Neural cell (in vitro differentiated cells): ENCODE results near the gene NET1. TPM values are rescaled to one million over a fixed set of nuclear protein-coding genes. Genes with fewer than 3 reads are reported as not detected.

Experiments used
- H2AFZ ChIP-seq: fragments of 200-600, 300-800 bp; sonication (generic), shearing (Covaris generic); 2 replicates; pipeline ENCODE4 v1.6.0; 2014; ENCODE audit warnings: low read depth, mild to moderate bottlenecking, antibody characterized with exemption, low read length, moderate library complexity
- H3F3A ChIP-seq: fragments of 200-600 bp; shearing (Covaris generic); 2 replicates; pipeline ENCODE4 v1.6.1; 2016; ENCODE audit warnings: mild to moderate bottlenecking, moderate library complexity, mixed read lengths, antibody characterized with exemption, low read length; ENCODE audit not compliant: insufficient read depth, poor library complexity, severe bottlenecking
- H3K27ac ChIP-seq: fragments of 200-600, 300-800 bp; sonication (generic), shearing (Covaris generic); 2 replicates; pipeline ENCODE4 v1.5.1; 2014; ENCODE audit warnings: mild to moderate bottlenecking, low read length, moderate library complexity
- H3K27me3 ChIP-seq: fragments of 300-800, 200-600 bp; sonication (generic), shearing (Covaris generic); 2 replicates; pipeline ENCODE4 v1.6.0; 2014; ENCODE audit warnings: mild to moderate bottlenecking, low read depth, low read length, moderate library complexity; ENCODE audit not compliant: insufficient read depth
- H3K36me3 ChIP-seq: fragments of 300-800, 200-600 bp; sonication (generic), shearing (Covaris generic); 2 replicates; pipeline ENCODE4 v1.5.1; 2014; ENCODE audit warnings: mild to moderate bottlenecking, antibody characterized with exemption, low read length, moderate library complexity; ENCODE audit not compliant: insufficient read depth
- H3K4me2 ChIP-seq: fragments of 300-800, 200-600 bp; sonication (generic), shearing (Covaris generic); 2 replicates; pipeline ENCODE4 v1.6.0; 2014; ENCODE audit warnings: mild to moderate bottlenecking, low read length
- H3K4me3 ChIP-seq: fragments of 300-800, 200-600 bp; sonication (generic), shearing (Covaris generic); 2 replicates; pipeline ENCODE4 v1.5.1; 2014; ENCODE audit warnings: mild to moderate bottlenecking, low read length, moderate library complexity
- H3K79me2 ChIP-seq: fragments of 200-600 bp; shearing (Covaris generic); replicated peaks from 2 replicates; pipeline ENCODE4 v1.6.0; 2014; ENCODE audit warnings: mild to moderate bottlenecking, low read length, moderate library complexity; ENCODE audit not compliant: insufficient read depth
- H3K9ac ChIP-seq: fragments of 300-800, 200-600 bp; sonication (generic), shearing (Covaris generic); 2 replicates; pipeline ENCODE4 v1.6.1; 2016; ENCODE audit warnings: mild to moderate bottlenecking, low read length, mixed read lengths
- H3K9me2 ChIP-seq: fragments of 200-600 bp; shearing (Covaris generic); 2 replicates; pipeline ENCODE4 v1.6.1; 2016; ENCODE audit warnings: mild to moderate bottlenecking, low read length, mixed read lengths; ENCODE audit not compliant: insufficient read depth
- H3K9me3 ChIP-seq: fragments of 200-600, 300-800 bp; sonication (generic), shearing (Covaris generic); 2 replicates; pipeline ENCODE4 v1.6.1; 2016; ENCODE audit warnings: mild to moderate bottlenecking, mixed run types, low read length, moderate library complexity, mixed read lengths
- H4K20me1 ChIP-seq: fragments of 200-600 bp; shearing (Covaris generic); 2 replicates; pipeline ENCODE4 v1.6.1; 2016; ENCODE audit warnings: mild to moderate bottlenecking, mixed run types; ENCODE audit not compliant: insufficient read depth
- EP300 ChIP-seq: fragments of 450-650 bp; conservative IDR thresholded peaks from 2 replicates; pipeline ENCODE4 v1.6.1; 2014; ENCODE audit warnings: antibody characterized with exemption, mild to moderate bottlenecking, moderate library complexity; ENCODE audit not compliant: poor library complexity, severe bottlenecking
- EZH2 ChIP-seq: fragments of 200-600, 300-800 bp; shearing (Covaris generic), sonication (generic); IDR thresholded peaks from 2 replicates; pipeline ENCODE4 v1.6.1; 2014; ENCODE audit warnings: antibody characterized with exemption, low read length, borderline replicate concordance, mild to moderate bottlenecking; ENCODE audit not compliant: insufficient read depth, poor library complexity, severe bottlenecking
- MXI1 ChIP-seq: fragments of 450-650 bp; conservative IDR thresholded peaks from 2 replicates; pipeline ENCODE4 v1.6.1; 2014; ENCODE audit warnings: antibody characterized with exemption, mild to moderate bottlenecking; ENCODE audit not compliant: poor library complexity, severe bottlenecking
- POLR2AphosphoS5 ChIP-seq: IDR thresholded peaks from 2 replicates; pipeline ENCODE4 v1.6.1; 2012
- RAD21 ChIP-seq: fragments of 450-650 bp; conservative IDR thresholded peaks from 2 replicates; pipeline ENCODE4 v1.6.1; 2014; ENCODE audit warnings: antibody characterized with exemption, mild to moderate bottlenecking, moderate library complexity
- SMC3 ChIP-seq: fragments of 450-650 bp; conservative IDR thresholded peaks from 2 replicates; pipeline ENCODE4 v1.6.1; 2014; ENCODE audit warnings: antibody characterized with exemption, mild to moderate bottlenecking, moderate library complexity; ENCODE audit not compliant: poor library complexity
- TAF1 ChIP-seq: IDR thresholded peaks from 2 replicates; pipeline ENCODE4 v1.6.1; 2012; ENCODE audit warnings: low read depth
- polyA plus RNA-seq: library from polyadenylated mRNA; depleted of rRNA; stranded (reverse); fragments of >200 nt; gene quantifications from 2 replicates; pipeline ENCODE4 v1.2.3, GENCODE V29; 2014
- TF ChIP-seq, protein P1 (sequence below): fragments of 450-650 bp; IDR thresholded peaks from 2 replicates; pipeline ENCODE4 v1.5.1; 2014; ENCODE audit warnings: antibody characterized with exemption, mild to moderate bottlenecking, moderate library complexity; ENCODE audit not compliant: poor library complexity, severe bottlenecking
- TF ChIP-seq, protein P2 (sequence below): IDR thresholded peaks from 2 replicates; pipeline ENCODE4 v1.6.1; 2012; ENCODE audit warnings: borderline replicate concordance

Gene NET1
- polyA plus RNA-seq, 1 donor from 2014 or later, result 8.0 TPM

DNA sequence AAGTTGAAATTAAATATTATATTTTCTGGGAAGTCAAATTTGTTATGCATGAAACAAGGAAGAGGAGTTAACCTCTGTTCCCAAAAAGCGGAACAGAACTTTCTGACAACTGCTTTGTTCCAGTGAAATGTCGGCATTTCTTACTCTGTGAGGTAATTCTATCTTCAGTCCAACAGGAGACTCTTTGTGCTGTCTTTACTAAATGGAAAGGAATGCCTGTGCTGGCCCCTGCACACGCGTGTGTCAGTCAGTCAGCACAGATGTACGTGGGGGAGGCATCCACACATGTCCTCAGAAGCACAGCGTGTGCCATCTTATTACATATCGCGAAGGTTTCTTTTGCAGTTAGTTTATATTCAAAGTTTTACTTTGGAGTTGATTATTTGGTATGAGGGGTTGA lies 37.5 kb downstream of the NET1 start:
- H3K4me2 ChIP-seq, result no peak overlapping the region
- no peak overlapping the region for H3K9ac ChIP-seq
- H3K36me3 ChIP-seq, result peaks cover 5% of the 10 kb centered on the region
- no peak for TF ChIP-seq POLR2AphosphoS5
- no peak for TF ChIP-seq RAD21
- no peak for TF ChIP-seq EP300
- no peak for TF ChIP-seq EZH2
- TF ChIP-seq MXI1, result no peak
- no peak for TF ChIP-seq SMC3
- TF ChIP-seq, protein P1, sequence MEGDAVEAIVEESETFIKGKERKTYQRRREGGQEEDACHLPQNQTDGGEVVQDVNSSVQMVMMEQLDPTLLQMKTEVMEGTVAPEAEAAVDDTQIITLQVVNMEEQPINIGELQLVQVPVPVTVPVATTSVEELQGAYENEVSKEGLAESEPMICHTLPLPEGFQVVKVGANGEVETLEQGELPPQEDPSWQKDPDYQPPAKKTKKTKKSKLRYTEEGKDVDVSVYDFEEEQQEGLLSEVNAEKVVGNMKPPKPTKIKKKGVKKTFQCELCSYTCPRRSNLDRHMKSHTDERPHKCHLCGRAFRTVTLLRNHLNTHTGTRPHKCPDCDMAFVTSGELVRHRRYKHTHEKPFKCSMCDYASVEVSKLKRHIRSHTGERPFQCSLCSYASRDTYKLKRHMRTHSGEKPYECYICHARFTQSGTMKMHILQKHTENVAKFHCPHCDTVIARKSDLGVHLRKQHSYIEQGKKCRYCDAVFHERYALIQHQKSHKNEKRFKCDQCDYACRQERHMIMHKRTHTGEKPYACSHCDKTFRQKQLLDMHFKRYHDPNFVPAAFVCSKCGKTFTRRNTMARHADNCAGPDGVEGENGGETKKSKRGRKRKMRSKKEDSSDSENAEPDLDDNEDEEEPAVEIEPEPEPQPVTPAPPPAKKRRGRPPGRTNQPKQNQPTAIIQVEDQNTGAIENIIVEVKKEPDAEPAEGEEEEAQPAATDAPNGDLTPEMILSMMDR, result no peak
- TF ChIP-seq TAF1, result no peak
- TF ChIP-seq, protein P2, sequence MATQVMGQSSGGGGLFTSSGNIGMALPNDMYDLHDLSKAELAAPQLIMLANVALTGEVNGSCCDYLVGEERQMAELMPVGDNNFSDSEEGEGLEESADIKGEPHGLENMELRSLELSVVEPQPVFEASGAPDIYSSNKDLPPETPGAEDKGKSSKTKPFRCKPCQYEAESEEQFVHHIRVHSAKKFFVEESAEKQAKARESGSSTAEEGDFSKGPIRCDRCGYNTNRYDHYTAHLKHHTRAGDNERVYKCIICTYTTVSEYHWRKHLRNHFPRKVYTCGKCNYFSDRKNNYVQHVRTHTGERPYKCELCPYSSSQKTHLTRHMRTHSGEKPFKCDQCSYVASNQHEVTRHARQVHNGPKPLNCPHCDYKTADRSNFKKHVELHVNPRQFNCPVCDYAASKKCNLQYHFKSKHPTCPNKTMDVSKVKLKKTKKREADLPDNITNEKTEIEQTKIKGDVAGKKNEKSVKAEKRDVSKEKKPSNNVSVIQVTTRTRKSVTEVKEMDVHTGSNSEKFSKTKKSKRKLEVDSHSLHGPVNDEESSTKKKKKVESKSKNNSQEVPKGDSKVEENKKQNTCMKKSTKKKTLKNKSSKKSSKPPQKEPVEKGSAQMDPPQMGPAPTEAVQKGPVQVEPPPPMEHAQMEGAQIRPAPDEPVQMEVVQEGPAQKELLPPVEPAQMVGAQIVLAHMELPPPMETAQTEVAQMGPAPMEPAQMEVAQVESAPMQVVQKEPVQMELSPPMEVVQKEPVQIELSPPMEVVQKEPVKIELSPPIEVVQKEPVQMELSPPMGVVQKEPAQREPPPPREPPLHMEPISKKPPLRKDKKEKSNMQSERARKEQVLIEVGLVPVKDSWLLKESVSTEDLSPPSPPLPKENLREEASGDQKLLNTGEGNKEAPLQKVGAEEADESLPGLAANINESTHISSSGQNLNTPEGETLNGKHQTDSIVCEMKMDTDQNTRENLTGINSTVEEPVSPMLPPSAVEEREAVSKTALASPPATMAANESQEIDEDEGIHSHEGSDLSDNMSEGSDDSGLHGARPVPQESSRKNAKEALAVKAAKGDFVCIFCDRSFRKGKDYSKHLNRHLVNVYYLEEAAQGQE, result no peak
- no peaks in the 10 kb centered on the region for H3K9me2 ChIP-seq
- no peaks in the 10 kb centered on the region for H3F3A ChIP-seq
- H4K20me1 ChIP-seq, result no peaks in the 10 kb centered on the region
- no peak overlapping the region for H3K4me3 ChIP-seq
- no peak overlapping the region for H3K27ac ChIP-seq
- no peaks in the 10 kb centered on the region for H3K27me3 ChIP-seq
- H2AFZ ChIP-seq, result no peak overlapping the region
- H3K79me2 ChIP-seq, result no peaks in the 10 kb centered on the region
- no peaks in the 10 kb centered on the region for H3K9me3 ChIP-seq

DNA sequence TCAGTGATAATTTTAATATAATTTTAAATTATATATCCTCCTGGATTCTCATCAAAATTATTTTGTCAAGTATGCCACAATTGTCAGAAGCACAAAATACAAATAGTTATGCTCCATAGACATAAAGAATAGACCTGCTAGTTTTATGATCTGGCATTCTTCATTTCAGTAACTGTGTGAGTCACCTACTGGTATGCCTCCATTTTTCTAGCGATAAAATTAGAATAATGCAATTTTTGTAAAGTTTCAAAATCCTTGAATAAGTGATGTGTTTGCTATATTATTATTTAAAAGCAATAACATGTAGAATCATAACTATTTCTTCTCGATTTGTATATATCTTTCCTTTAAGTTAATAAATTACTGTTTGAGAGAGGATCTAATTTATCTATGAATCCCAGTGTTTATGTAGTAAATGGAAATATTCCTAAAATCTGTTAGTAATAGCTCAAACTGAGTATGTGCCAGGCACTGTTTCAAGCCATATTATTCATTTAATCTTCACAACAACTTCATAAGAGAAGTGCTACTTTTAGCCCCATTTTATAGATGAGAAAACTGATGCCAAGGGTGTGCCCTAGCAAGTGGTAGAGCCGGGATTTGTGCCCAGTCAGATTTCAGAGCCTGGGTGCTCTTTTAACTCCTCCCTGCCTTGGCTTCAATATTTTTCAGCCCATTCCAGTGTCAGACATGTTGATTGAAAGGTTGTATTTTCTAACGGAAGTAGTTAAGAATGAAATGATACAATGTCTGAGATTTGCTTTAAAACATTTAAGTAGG lies 38.4 kb downstream of the NET1 start:
- Histone ChIP-seq H2AFZ (no peak overlapping the region), H4K20me1 (no peaks in the 10 kb centered on the region), H3K4me3 (no peak overlapping the region), H3K9me3 (no peaks in the 10 kb centered on the region), H3F3A (no peaks in the 10 kb centered on the region), H3K9ac (no peak overlapping the region), H3K9me2 (no peaks in the 10 kb centered on the region), H3K4me2 (no peak overlapping the region), H3K36me3 (peaks cover 5% of the 10 kb centered on the region), H3K27ac (no peak overlapping the region), H3K27me3 (no peaks in the 10 kb centered on the region), H3K79me2 (no peaks in the 10 kb centered on the region)
- TF ChIP-seq RAD21, result no peak
